Smooth muscle cell (in vitro differentiated cells): ENCODE results near the gene HYAL3. TPM values are rescaled to one million over a fixed set of nuclear protein-coding genes. Genes with fewer than 3 reads are reported as not detected.
A peak's percentile ranks its signal among the peaks of the same experiment; 100 is the strongest.

ENCODE experiments used
- DNase-seq: peaks from one replicate; lab custom pipeline; 2025; ENCODE audit not compliant: unreplicated experiment; lab: John Stamatoyannopoulos, UW
- H2AFZ ChIP-seq: fragments of 200-600 bp; sonication (generic); 2 replicates; pipeline ENCODE4 v1.6.0; 2016; ENCODE audit warnings: antibody characterized with exemption, low read depth, mild to moderate bottlenecking
- H3F3A ChIP-seq: fragments of 200-600 bp; sonication (generic); 2 replicates; pipeline ENCODE4 v1.6.0; 2017; ENCODE audit warnings: antibody characterized with exemption, low read depth
- H3K27ac ChIP-seq: fragments of 200-600 bp; sonication (generic); 2 replicates; pipeline ENCODE4 v1.5.1; 2016; ENCODE audit warnings: low read depth, mild to moderate bottlenecking
- H3K27me3 ChIP-seq: fragments of 200-600 bp; sonication (generic); 2 replicates; pipeline ENCODE4 v1.6.1; 2016; ENCODE audit warnings: low read depth, mild to moderate bottlenecking
- H3K36me3 ChIP-seq: fragments of 200-600 bp; sonication (generic); 2 replicates; pipeline ENCODE4 v1.5.1; 2016; ENCODE audit warnings: low read depth
- H3K4me1 ChIP-seq: fragments of 200-600 bp; sonication (generic); 2 replicates; pipeline ENCODE4 v1.5.1; 2016; ENCODE audit warnings: low read depth
- H3K4me2 ChIP-seq: fragments of 200-600 bp; sonication (generic); 2 replicates; pipeline ENCODE4 v1.6.0; 2016; ENCODE audit warnings: mild to moderate bottlenecking
- H3K4me3 ChIP-seq: fragments of 200-600 bp; sonication (generic); 2 replicates; pipeline ENCODE4 v1.5.1; 2016; ENCODE audit warnings: mild to moderate bottlenecking
- H3K79me2 ChIP-seq: fragments of 200-600 bp; sonication (generic); 2 replicates; pipeline ENCODE4 v1.6.0; 2016; ENCODE audit warnings: low read depth, mild to moderate bottlenecking
- H3K9ac ChIP-seq: fragments of 200-600 bp; sonication (generic); 2 replicates; pipeline ENCODE4 v1.6.0; 2016; ENCODE audit warnings: low read depth
- H3K9me3 ChIP-seq: fragments of 200-600 bp; sonication (generic); replicated peaks from 2 replicates; pipeline ENCODE4 v1.5.1; 2016; ENCODE audit warnings: low read depth
- H4K20me1 ChIP-seq: fragments of 200-600 bp; sonication (generic); 2 replicates; pipeline ENCODE4 v1.6.0; 2016; ENCODE audit warnings: low read depth
- CTCF ChIP-seq: fragments of 200-600 bp; sonication (generic); IDR thresholded peaks from 2 replicates; pipeline ENCODE4 v1.5.1; 2017; ENCODE audit warnings: borderline replicate concordance, mild to moderate bottlenecking, antibody characterized with exemption; ENCODE audit not compliant: insufficient read depth, poor library complexity, severe bottlenecking
- WGBS: methylation state at CpG from one replicate; pipeline ENCODE4 v1.1.7; 2016; ENCODE audit warnings: low lambda C conversion rate; 5-methylcytosine and 5-hydroxymethylcytosine counted together
- polyA plus RNA-seq: library from polyadenylated mRNA; unstranded; fragments of >200 nt; fragmentation: Nextera tagmentation; extraction: Ambion mirVana; gene quantifications from 2 replicates; pipeline ENCODE4 v1.2.1, GENCODE V29; 2016
- total RNA-seq: library from RNA; depleted of rRNA; stranded (reverse); fragments of >200 nt; gene quantifications from 2 replicates; pipeline ENCODE4 v1.2.3, GENCODE V29; 2014

HYAL3 gene
- total and polyA plus RNA-seq, 2 experiments from 2014 or later, result 2.5 to 3.7 TPM

GRCh38 chr3:50264964-50265485 is 34.2 kb downstream of the HYAL3 start:
- no peak for TF ChIP-seq CTCF
- Histone ChIP-seq H3K4me2 (peak overlapping the region; percentile 2), H4K20me1 (no peaks in the 10 kb centered on the region), H3K4me3 (no peak overlapping the region), H3K27me3 (no peaks in the 10 kb centered on the region), H3K36me3 (no peaks in the 10 kb centered on the region), H3K4me1 (peaks cover 64% of the 10 kb centered on the region), H3K9ac (peak overlapping the region; percentile 15), H2AFZ (no peak overlapping the region), H3K9me3 (no peaks in the 10 kb centered on the region), H3K79me2 (no peaks in the 10 kb centered on the region), H3K27ac (peak overlapping the region; percentile 75), H3F3A (peaks cover 25% of the 10 kb centered on the region)
- 43% methylated on average over 7 of the region's 7 CpGs for WGBS
- no peak for DNase-seq

GRCh38 chr3:50264383-50264963 is 34.7 kb downstream of the HYAL3 start:
- Histone ChIP-seq H2AFZ (no peak overlapping the region), H3K4me3 (peak overlapping the region; percentile 1)

GRCh38 chr3:50263478-50264382 is 35.5 kb downstream of the HYAL3 start:
- no peak for TF ChIP-seq CTCF
- no peaks in the 10 kb centered on the region for H4K20me1 ChIP-seq
- WGBS, result 64% methylated on average over 6 of the region's 6 CpGs
- no peaks in the 10 kb centered on the region for H3K9me3 ChIP-seq
- no peaks in the 10 kb centered on the region for H3K79me2 ChIP-seq
- H3K36me3 ChIP-seq, result no peaks in the 10 kb centered on the region
- peak overlapping the region; percentile 59 for H3K4me2 ChIP-seq
- no peak overlapping the region for H3K9ac ChIP-seq
- H3K27me3 ChIP-seq, result no peaks in the 10 kb centered on the region
- H3K4me1 ChIP-seq, result peaks cover 55% of the 10 kb centered on the region
- H2AFZ ChIP-seq, result no peak overlapping the region
- peak overlapping the region; percentile 75 for H3K27ac ChIP-seq
- DNase-seq, result no peak
- peaks cover 32% of the 10 kb centered on the region for H3F3A ChIP-seq
- peak overlapping the region; percentile 1 for H3K4me3 ChIP-seq

More at GRCh38 chr3:50264383-50264963, 34.7 kb downstream of the HYAL3 start:
- peak overlapping the region; percentile 59 for H3K4me2 ChIP-seq
- H3K9ac ChIP-seq, result no peak overlapping the region
- TF ChIP-seq CTCF, result no peak
- peak; percentile 50 for DNase-seq
- peaks cover 61% of the 10 kb centered on the region for H3K4me1 ChIP-seq
- peaks cover 25% of the 10 kb centered on the region for H3F3A ChIP-seq
- no peaks in the 10 kb centered on the region for H4K20me1 ChIP-seq
- 3% methylated on average over 4 of the region's 7 CpGs for WGBS
- peak overlapping the region; percentile 75 for H3K27ac ChIP-seq
- no peaks in the 10 kb centered on the region for H3K36me3 ChIP-seq
- no peaks in the 10 kb centered on the region for H3K27me3 ChIP-seq
- H3K9me3 ChIP-seq, result no peaks in the 10 kb centered on the region
- H3K79me2 ChIP-seq, result no peaks in the 10 kb centered on the region
